Nephron (organoid): ENCODE results near the gene SLCO2B1.
"Not testable (repeated sequence)": the region's sequence is repeated elsewhere in the genome, so short reads cannot be mapped to it uniquely, and the experiment has no call there.

Experiments used
- H3K27ac Mint-ChIP-seq, 3 experiments: 2 replicates each; pipeline ENCODE4 v1.8.0; 2020; ENCODE audit warnings: mixed read lengths in 3 of 3, mild to moderate bottlenecking in 2 of 3, moderate library complexity in 1 of 3
- H3K27me3 Mint-ChIP-seq: 2 replicates; pipeline ENCODE4 v1.8.0; 2021; ENCODE audit warnings: low read depth, mild to moderate bottlenecking, moderate library complexity, mixed read lengths
- H3K36me3 Mint-ChIP-seq: 2 replicates; pipeline ENCODE4 v1.8.0; 2020; ENCODE audit warnings: low read depth, mixed read lengths
- H3K4me1 Mint-ChIP-seq: 2 replicates; pipeline ENCODE4 v1.8.0; 2020; ENCODE audit warnings: mixed read lengths
- H3K4me3 Mint-ChIP-seq, 3 experiments: 2 replicates each; pipeline ENCODE4 v1.8.0; 2020; ENCODE audit warnings: mild to moderate bottlenecking in 3 of 3, mixed read lengths in 3 of 3, moderate library complexity in 2 of 3
- H3K9me3 Mint-ChIP-seq: 2 replicates; pipeline ENCODE4 v1.8.0; 2020; ENCODE audit warnings: mixed read lengths
- TF ChIP-seq, protein P1 (sequence below), 3 experiments: fragments of 200-600 bp; sonication (generic); IDR thresholded peaks; one replicate each; pipeline ENCODE4 v1.5.0; 2021; ENCODE audit warnings: antibody characterized with exemption in 3 of 3; ENCODE audit not compliant: unreplicated experiment in 3 of 3

The SLCO2B1 gene, protein sequence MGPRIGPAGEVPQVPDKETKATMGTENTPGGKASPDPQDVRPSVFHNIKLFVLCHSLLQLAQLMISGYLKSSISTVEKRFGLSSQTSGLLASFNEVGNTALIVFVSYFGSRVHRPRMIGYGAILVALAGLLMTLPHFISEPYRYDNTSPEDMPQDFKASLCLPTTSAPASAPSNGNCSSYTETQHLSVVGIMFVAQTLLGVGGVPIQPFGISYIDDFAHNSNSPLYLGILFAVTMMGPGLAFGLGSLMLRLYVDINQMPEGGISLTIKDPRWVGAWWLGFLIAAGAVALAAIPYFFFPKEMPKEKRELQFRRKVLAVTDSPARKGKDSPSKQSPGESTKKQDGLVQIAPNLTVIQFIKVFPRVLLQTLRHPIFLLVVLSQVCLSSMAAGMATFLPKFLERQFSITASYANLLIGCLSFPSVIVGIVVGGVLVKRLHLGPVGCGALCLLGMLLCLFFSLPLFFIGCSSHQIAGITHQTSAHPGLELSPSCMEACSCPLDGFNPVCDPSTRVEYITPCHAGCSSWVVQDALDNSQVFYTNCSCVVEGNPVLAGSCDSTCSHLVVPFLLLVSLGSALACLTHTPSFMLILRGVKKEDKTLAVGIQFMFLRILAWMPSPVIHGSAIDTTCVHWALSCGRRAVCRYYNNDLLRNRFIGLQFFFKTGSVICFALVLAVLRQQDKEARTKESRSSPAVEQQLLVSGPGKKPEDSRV

DNA sequence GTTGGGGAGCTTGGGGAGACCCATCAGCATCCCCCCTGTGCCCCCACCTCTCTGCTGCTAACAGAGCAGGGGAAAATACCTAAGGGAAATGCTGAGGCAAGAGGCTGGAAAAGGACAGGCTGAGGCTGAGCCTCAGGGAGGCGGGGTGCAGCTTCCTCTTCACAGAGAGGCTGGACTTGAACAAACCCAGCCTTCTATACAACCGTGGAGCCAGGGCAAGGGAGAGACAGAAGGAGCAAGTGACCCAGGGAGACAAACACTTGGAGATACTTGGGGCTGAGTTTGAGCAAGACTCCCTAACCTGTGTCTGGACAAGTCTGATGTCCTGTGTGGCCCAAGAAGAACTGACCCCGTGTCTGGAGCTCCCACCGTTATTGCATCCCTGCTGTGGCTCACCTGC lies at the start of gene SLCO2B1:
Gene SLCO2B1 (plus strand): TSS at position 229 of the 400 bp plus-strand sequence. CDS start 275 bp downstream, outside the sequence.
- Mint-ChIP-seq H3K9me3 (no peaks in the 10 kb centered on the region), H3K4me1 (peaks cover 39% of the 10 kb centered on the region), H3K27me3 (peaks cover 3% of the 10 kb centered on the region), H3K4me3 (no peak within 1 kb of the TSS), H3K36me3 (no peaks in the 10 kb centered on the region), H3K27ac (peak within 1 kb of the TSS in 2 of 3 experiments; percentile 29 to 39)
- TF ChIP-seq, protein P1, sequence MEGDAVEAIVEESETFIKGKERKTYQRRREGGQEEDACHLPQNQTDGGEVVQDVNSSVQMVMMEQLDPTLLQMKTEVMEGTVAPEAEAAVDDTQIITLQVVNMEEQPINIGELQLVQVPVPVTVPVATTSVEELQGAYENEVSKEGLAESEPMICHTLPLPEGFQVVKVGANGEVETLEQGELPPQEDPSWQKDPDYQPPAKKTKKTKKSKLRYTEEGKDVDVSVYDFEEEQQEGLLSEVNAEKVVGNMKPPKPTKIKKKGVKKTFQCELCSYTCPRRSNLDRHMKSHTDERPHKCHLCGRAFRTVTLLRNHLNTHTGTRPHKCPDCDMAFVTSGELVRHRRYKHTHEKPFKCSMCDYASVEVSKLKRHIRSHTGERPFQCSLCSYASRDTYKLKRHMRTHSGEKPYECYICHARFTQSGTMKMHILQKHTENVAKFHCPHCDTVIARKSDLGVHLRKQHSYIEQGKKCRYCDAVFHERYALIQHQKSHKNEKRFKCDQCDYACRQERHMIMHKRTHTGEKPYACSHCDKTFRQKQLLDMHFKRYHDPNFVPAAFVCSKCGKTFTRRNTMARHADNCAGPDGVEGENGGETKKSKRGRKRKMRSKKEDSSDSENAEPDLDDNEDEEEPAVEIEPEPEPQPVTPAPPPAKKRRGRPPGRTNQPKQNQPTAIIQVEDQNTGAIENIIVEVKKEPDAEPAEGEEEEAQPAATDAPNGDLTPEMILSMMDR (IDR thresholded peaks at IDR 0.05; ENCODE audit: unreplicated experiment in 3 of 3) = no peak

GRCh38 chr11:75101424-75102128 lies 49.3 kb upstream of the SLCO2B1 start:
- Mint-ChIP-seq H3K4me3 (no peak overlapping the region), H3K4me1 (no peaks in the 10 kb centered on the region), H3K9me3 (peaks cover 4% of the 10 kb centered on the region), H3K36me3 (no peaks in the 10 kb centered on the region), H3K27me3 (peaks cover 24% of the 10 kb centered on the region), H3K27ac (no peak overlapping the region)
- TF ChIP-seq, protein P1 (IDR thresholded peaks at IDR 0.05; ENCODE audit: unreplicated experiment in 3 of 3) = no peak

DNA sequence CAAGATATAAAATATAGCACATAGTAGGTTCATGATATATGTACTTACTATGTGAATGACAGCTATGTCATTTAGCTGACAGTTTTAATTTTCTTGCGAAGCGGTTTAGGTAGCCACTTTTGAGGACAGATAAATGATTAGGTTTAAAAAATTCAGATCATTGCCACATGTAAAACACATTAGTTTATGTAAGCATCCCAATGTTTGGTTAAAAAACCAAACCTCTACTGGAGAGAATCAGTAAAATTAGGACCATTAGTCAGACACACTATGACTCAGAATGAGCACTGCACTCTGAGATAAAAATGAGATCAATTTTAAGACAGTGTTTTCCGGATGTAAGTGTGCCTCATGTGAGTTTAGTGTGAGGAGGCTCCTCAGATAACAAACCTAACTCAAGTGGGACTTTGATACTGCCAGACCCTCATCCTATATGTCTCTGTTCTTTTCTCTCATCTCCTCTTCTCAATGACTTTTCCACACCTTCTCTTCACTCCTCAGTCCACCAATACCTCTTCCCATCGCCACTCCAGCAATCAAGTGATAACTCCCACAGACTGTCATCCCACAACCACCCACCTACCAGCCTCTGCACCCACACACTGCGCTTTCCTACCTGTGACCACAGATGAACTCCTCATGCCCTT lies 47.4 kb upstream of the SLCO2B1 start:
- Mint-ChIP-seq H3K4me3 (no peak overlapping the region), H3K36me3 (no peaks in the 10 kb centered on the region), H3K27ac (no peak overlapping the region), H3K4me1 (no peaks in the 10 kb centered on the region), H3K9me3 (peaks cover 4% of the 10 kb centered on the region), H3K27me3 (peaks cover 15% of the 10 kb centered on the region)
- TF ChIP-seq, protein P1 (IDR thresholded peaks at IDR 0.05; ENCODE audit: unreplicated experiment in 3 of 3) = no peak

GRCh38 chr11:75105462-75105925 lies 45.4 kb upstream of the SLCO2B1 start:
- TF ChIP-seq, protein P1 (IDR thresholded peaks at IDR 0.05; ENCODE audit: unreplicated experiment in 3 of 3) = no peak
- H3K4me1 Mint-ChIP-seq = no peaks in the 10 kb centered on the region
- H3K4me3 Mint-ChIP-seq = no peak overlapping the region

GRCh38 chr11:75105967-75106681 lies 44.8 kb upstream of the SLCO2B1 start:
- not testable (repeated sequence) for H3K4me3 Mint-ChIP-seq, H3K9me3 Mint-ChIP-seq, H3K4me1 Mint-ChIP-seq, H3K36me3 Mint-ChIP-seq, H3K27ac Mint-ChIP-seq
- H3K27me3 Mint-ChIP-seq = peaks cover 11% of the 10 kb centered on the region

More at GRCh38 chr11:75105462-75105925, 45.4 kb upstream of the SLCO2B1 start:
- Mint-ChIP-seq H3K27me3 (peaks cover 11% of the 10 kb centered on the region), H3K27ac (no peak overlapping the region), H3K9me3 (no peaks in the 10 kb centered on the region), H3K36me3 (no peaks in the 10 kb centered on the region)
